Daoy (cell line): ENCODE measurements around the gene FBXO41. TPM values are rescaled to one million over a fixed set of nuclear protein-coding genes. Genes with fewer than 3 reads are reported as not detected.

ENCODE experiments used
- DNase-seq: peaks from one replicate; pipeline ENCODE4 v3.0.0-alpha.2; 2015; ENCODE audit warnings: low read depth
- total RNA-seq: library from RNA; depleted of rRNA; stranded (reverse); fragments of >200 nt; shearing (Covaris generic); gene quantifications from 2 replicates; pipeline ENCODE4 v1.2.3, GENCODE V29; 2014

The FBXO41 gene
- total RNA-seq, 1 experiment from 2014 or later, result 1.3 TPM

GRCh38 chr2:73262108-73262651 is 22.1 kb downstream of the FBXO41 start:
- no peak for DNase-seq

GRCh38 chr2:73260338-73260984 is 23.8 kb downstream of the FBXO41 start:
- DNase-seq, result peak; percentile 53

DNA sequence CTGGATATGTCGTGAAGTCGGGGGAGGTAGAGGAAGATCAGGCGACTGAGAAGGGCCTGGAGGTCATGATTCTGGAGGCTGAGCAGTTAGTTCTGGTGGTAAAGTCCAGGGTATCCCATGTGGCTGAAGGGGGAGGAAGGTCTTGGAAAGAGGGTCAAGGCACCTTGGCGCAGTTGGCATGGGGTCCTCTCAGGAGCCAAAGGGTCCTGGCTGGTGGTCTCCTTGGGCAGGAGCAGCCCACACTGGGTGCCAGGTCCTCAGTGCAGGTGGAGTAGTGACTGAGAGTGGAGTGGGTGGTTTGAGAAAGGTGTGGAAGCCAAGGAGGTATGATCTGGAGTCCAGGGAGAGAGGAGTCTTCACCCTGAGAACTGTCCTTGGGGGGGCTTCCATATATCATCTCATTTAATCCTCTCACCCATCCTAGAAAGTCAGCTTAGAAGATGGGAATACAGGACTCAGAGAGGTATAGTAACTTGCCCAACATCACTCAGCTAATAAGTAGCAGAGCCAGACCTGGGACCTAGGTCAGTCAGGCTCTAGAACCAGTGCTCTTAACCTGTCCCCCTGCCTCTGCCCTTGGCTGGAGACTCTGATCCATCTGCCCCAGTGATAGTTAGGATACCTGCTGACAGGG is 24.5 kb downstream of the FBXO41 start:
- DNase-seq, result no peak

DNA sequence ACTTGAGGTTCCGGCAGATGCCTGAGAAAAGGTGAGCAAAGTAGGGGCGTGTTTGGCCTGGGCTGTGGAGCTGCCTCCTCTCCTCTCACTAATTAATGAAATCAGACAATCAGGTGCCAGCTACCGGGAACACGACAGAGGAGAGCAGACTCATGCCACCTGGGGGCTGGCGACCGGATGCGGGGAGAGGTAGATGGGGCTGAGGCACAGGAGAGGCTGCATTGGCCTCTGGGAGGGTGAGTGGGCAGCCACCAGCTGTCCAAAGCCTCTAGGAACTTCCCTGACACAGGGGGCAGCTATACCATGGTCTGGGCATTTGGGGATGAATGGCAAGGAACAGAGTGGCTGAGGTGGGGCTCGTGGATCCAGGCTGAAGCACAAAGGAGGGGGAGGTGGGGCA is 25.0 kb downstream of the FBXO41 start:
- no peak for DNase-seq

GRCh38 chr2:73258913-73259215 is 25.4 kb downstream of the FBXO41 start:
- DNase-seq, result no peak

DNA sequence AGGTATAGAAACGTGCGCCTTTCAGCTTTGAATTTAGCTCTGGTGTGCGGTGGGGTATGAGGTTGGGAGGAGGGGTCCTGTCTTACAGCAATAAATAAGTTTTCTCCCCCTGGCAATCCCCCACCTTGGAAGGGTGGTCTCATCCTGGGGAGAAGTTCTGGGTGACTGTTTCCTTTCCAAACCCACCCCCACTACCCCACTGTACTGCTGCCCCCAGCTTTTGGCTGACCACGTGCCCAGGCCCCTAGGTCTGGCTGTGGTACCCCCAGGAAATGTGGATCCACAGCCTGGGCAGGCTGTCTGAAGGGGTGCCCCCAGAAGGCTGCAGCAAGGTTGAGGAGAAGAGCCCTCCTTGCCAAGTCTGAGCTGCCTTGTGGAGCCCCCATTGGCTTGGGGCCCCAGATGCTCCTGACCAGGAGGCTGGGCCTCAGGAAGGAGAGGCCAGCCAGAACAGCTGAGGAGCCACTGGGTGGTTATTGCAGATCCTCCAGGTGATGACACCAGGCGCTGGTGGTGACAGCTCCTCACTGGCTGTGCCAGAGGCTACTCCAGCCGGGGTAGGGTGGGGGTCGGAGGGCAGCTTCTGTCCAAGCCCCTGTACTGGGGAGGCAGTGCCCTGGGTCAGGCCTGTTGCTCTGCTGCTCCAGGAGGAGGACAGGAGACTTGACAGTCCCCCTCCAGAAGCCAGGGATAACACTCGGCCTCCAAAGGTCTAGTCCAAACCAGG is 25.9 kb downstream of the FBXO41 start:
- DNase-seq, result no peak

DNA sequence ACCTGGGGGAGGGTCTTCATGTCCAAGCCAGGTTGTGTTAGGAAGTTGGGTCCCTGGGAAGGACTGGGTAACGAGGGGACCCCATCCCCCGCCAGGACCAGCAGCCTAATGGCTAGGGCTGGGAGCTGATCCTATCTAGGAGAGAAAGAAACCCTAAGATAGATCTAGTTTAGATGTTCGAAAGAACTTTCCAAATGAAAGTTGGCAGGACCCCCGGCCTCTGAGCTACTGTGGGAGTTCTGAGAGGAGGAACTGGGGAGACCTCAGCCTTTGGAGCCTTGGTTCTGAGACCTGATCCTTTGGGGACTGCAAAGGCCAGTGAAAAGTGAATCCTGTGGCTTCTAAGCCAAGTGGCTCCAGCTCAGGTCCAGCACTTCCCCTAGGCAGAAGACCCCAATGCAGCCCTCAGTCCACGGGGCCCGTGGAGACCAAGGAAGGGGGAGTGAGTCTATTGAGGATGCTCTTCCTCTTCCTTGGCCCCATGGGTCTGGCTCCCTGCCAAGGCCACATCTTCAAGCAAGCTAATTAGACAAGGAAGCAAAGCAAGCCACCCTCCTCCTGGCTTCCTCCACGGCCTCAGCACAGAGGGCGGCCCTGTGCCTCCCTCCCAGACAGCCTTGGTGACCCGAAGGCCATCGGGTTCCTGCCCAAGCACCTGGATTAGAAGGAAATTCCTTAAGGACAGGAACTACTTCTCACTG is 26.7 kb downstream of the FBXO41 start:
- no peak for DNase-seq

DNA sequence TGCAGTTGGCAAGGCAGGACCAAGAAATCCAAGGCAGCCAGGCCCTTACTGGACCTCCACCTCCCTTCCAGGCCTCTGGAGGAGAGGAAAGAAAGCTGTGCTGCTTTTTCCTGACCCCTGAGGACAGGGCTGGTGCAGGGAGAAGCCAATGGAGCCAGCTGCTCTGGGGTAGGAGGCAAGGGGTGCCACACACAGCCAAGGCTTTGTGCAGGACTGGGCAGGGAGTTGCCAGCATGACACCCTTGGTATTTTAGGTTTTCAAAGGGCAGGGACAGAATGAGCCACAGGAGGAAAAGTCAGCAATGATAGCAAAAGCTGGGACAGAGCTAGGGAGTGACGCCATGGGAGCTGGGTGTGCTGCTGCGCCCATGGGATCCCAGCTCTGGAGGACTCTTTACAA is 27.3 kb downstream of the FBXO41 start:
- DNase-seq, result no peak

GRCh38 chr2:73256618-73256922 is 27.7 kb downstream of the FBXO41 start:
- DNase-seq, result no peak

- DNase-seq, result no peak
Measured at GRCh38 chr2:73255907-73256617, 28.2 kb downstream of the FBXO41 start.

GRCh38 chr2:73255007-73255644 is 29.2 kb downstream of the FBXO41 start:
- DNase-seq, result no peak

DNA sequence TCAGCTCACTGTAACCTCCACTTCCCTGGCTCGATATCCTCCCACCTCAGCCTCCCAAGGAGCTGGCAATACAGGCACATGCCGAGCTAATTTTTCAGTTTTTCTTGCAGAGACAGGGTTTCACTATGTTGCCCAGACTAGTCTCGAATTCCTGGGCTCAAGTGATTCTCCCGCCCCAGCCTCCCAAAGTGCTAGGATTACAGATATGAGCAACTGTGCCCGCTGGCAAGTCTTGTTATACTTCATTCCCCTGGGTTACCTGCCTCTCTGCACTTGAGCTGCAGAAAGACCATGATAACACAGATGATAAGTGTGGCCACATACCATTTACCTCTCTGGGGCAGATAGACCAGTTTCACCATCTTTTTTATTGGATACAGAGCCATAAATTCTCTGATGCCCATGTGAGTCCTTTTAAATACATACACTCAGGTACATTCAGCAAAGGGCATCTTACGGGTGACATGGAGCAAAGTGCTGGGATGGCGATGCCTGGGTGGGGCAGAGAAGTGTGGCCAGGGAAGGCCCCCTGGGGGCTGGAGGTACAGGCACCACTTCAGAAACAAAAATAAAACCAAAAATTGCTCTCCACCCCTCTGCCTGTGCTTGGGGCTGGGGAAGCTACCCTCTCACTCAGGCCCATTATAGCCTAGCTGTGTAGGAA is 29.8 kb downstream of the FBXO41 start:
- no peak for DNase-seq

DNA sequence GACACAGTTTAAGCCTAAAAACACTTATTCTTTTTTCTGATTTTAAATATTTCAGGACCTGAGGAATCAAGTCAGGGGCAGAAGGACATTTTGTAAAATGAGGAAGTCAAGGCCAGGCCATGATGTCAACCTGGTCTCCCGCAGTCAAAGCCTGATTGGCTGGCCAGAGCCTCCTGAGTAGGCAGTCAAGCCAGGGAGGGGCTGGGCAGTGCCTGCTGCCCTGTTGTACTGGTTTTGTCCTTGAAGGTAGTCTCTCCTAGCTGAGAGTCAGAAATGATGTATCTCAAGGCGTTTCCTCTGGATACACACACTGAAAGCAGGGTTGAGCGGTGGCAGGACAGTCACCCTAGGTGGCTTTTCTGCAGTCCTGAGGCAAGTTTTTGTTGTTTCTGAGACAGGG is 30.4 kb downstream of the FBXO41 start:
- no peak for DNase-seq

DNA sequence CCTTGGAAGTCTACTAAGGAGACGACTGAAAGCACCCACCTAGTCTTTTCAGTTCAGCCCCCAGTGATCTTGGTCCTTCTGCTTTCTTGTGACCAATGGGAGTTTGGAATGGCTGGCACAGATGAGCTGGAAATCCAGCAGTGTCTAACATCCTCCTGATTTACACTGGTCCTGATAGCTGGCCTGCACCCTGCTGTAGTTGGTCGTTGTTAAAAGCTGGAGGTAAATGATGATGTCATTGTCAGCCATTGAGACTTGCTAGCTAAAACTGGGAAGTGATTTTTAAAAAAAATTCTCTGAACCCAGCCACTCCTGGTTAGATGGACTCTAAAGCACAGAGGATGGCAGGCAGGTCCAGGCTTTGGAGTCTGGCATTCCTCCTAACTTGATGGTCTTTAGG is 30.9 kb downstream of the FBXO41 start:
- no peak for DNase-seq

GRCh38 chr2:73252238-73253027 is 31.8 kb downstream of the FBXO41 start:
- DNase-seq, result no peak

DNA sequence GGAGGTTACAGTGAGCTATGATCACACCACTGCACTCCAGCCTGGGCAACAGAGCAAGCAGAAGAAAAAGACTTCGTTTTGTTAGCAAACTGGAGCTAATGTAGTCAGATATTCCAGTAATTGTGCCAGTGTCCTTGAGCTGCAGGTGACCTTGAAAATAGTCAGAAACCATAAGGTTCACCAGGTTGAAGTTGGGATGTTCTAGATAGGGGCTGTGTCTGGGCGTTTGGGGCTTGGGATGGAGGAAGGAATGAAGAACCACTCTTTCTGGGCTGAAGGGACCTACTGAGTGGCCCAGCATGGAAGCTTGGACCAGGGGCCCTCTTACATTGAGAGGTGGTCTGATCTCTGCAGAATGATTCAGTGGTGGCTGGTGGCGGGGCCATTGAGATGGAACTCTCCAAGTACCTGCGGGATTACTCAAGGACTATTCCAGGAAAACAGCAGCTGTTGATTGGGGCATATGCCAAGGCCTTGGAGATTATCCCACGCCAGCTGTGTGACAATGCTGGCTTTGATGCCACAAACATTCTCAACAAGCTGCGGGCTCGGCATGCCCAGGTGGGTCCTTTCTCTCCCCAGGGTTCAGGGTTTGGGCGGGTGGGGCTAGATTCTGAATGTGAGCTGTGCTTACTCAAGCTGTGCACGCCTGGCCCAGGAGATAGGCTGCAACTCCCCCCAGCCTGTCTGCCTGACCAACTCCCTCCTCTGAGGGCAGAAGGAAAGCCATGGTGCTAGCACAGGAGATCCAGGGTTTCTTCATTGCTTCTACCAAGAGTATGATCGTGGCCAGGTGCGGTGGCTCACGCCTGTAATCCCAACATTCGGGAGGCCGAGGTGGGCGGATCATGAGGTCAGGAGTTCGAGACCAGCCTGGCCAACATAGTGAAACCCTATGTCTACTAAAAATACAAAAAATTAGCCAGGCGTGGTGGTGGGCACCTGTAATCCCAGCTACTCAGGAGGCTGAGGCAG is 33.1 kb downstream of the FBXO41 start:
- no peak for DNase-seq

- no peak for DNase-seq
Measured at GRCh38 chr2:73249636-73250035, 34.6 kb downstream of the FBXO41 start.

DNA sequence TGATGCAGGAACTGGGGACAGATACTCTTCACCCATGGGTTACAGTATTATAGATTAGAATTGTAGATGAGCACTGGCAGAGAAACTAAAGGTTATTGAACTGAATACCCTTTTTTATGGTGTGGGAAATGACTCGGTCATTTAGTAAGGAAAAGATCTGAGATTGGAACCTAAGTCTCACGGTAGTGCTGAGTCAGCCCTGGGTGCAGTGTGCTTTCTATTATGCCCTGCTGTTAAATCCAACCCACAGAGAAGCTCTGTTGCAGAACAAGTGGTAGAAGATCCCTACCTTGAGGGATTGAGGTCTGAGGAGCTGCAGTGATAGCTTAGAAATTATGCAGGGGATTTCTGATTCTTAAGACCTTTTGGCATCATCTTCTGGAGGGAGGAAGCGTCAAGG is 37.4 kb downstream of the FBXO41 start:
- DNase-seq, result no peak

DNA sequence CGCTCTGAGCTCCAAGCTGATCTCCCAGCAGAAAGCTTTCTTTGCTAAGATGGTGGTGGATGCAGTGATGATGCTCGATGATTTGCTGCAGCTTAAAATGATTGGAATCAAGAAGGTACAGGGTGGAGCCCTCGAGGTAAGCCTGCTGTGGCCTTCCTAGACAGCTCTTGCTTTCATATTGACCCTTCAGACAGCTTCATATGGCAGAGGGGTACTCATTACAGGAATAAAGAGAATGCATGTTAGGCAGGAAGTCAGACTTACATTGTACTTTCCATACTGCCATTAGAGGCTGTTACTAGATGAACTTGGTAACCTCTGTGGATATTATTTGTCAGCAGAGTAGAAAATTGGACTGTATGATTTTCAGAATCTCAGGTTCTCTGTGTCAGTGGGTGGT is 39.7 kb downstream of the FBXO41 start:
- no peak for DNase-seq
